NCI-H82 treated with DMSO at 0.1 percent for 48 hours (cell line): Measurements from ENCODE around the gene NCOA1.

Experiments
- DNase-seq: peaks from one replicate; lab custom pipeline; 2025; ENCODE audit not compliant: unreplicated experiment; lab: John Stamatoyannopoulos, UW

The NCOA1 gene

DNA sequence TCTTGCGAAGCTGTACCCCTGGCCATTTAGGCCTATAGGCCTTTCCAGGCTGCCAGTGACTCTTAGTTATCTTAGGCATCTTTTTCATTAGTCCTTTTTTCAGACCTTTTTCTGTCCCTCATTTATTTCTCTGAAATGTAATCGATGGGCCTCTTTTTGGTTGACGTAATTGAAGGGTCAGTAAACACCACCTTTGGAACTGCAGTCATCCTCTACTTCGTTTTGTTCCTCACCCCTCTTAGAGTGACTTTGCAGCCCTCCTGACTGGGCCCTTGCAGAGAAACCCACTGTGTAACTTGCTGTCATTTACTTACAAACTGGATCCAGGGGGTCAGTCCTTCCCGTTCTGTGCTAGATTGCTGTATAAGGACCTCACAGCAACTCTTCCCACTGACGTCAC lies 325.4 kb downstream of the NCOA1 start:
- no peak for DNase-seq

GRCh38 chr2:24816884-24817283 lies 325.8 kb downstream of the NCOA1 start:
- DNase-seq = no peak

GRCh38 chr2:24818721-24819167 lies 327.7 kb downstream of the NCOA1 start:
- DNase-seq = no peak

DNA sequence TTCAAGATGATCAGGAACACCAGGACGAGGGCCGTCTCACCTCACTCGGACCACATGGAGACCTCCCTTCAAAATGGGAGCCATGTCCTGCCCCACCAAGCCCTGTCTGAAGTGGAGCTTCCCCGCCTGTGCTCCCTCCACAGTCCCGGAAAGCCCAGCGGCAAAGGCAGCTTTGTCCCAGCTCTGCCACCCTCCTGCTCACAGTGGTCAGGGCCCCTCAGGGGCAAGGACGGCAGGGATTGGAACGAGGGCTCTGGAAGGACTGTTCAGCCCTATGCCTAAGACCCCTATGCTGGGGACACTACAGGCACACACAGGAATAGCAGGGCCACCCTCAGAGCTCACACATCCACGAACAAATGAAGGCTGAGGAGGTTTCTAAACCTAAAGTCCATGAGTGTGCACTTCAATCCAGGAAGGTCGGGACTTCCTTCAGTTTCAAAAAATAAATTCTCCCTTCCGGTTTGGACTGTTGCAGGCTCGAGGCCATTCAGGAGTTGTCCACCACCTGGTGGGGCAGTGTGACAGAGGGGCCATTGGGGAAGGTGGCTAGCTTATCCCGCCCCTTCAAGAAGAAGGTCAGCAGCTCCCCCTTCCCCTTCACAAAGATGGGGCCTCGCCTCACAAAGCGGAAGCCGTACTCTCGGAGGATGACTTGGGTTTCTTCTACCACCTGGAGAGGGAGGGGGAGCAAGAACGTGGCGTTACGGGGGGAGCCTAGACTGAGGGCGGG lies 328.6 kb downstream of the NCOA1 start:
- no peak for DNase-seq

DNA sequence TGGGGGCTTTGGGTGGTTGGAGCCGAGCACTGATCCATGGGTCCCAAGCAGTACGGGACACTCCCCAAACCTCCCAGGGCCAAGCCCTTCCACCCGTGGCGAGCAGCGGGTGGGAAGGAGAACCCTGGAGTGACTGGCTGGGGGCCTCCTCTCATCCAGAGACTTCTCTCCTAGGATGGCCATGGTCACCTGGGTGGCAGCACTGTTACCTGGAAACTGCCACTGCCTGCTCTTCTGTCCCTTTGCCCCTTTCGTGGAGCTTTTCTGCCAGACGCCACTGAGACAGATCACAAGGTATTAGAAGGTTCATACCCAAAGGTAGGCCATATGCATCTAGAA lies 329.1 kb downstream of the NCOA1 start:
- DNase-seq = no peak
